H9 (cell line): ENCODE results near the gene CREG1. TPM values are rescaled to one million over a fixed set of nuclear protein-coding genes. Genes with fewer than 3 reads are reported as not detected.

Experiments used
- DNase-seq: peaks from one replicate; pipeline ENCODE4 v3.0.0-alpha.2; 2017
- H2AFZ ChIP-seq: one replicate; pipeline ENCODE4 v1.6.1; 2013; ENCODE audit warnings: mild to moderate bottlenecking, low read length, control low read depth, moderate library complexity
- H2AK5ac ChIP-seq: 2 replicates; pipeline ENCODE4 v1.6.1; 2013; ENCODE audit warnings: low read length, control low read depth, mixed read lengths; ENCODE audit not compliant: insufficient read length
- H2BK120ac ChIP-seq: one replicate; pipeline ENCODE4 v1.6.1; 2013; ENCODE audit warnings: low read depth, mild to moderate bottlenecking, low read length, control low read depth, inconsistent platforms; ENCODE audit not compliant: poor library complexity, severe bottlenecking
- H2BK12ac ChIP-seq: 2 replicates; pipeline ENCODE4 v1.6.1; 2013; ENCODE audit warnings: low read length, control low read depth, mixed read lengths, low read depth; ENCODE audit not compliant: insufficient read length
- H2BK15ac ChIP-seq: 2 replicates; pipeline ENCODE4 v1.6.1; 2013; ENCODE audit warnings: low read depth, low read length, control low read depth
- H2BK20ac ChIP-seq: one replicate; pipeline ENCODE4 v1.6.1; 2013; ENCODE audit warnings: low read depth, mild to moderate bottlenecking, low read length, control low read depth, inconsistent platforms; ENCODE audit not compliant: poor library complexity, severe bottlenecking
- H2BK5ac ChIP-seq: 2 replicates; pipeline ENCODE4 v1.6.1; 2013; ENCODE audit warnings: low read length, control low read depth, mixed read lengths; ENCODE audit not compliant: insufficient read length
- H3K14ac ChIP-seq: 2 replicates; pipeline ENCODE4 v1.6.1; 2013; ENCODE audit warnings: low read length, control low read depth; ENCODE audit not compliant: insufficient read depth
- H3K18ac ChIP-seq: 2 replicates; pipeline ENCODE4 v1.6.1; 2013; ENCODE audit warnings: low read depth, mild to moderate bottlenecking, mixed read lengths, low read length, control low read depth; ENCODE audit not compliant: insufficient read length
- H3K23ac ChIP-seq: 2 replicates; pipeline ENCODE4 v1.6.1; 2013; ENCODE audit warnings: low read length, control low read depth, mixed read lengths, low read depth; ENCODE audit not compliant: insufficient read length
- H3K23me2 ChIP-seq: 2 replicates; pipeline ENCODE4 v1.6.1; 2013; ENCODE audit warnings: low read depth, mild to moderate bottlenecking, mixed read lengths, low read length, control low read depth; ENCODE audit not compliant: insufficient read length, poor library complexity, severe bottlenecking
- H3K27ac ChIP-seq: 2 replicates; pipeline ENCODE4 v1.5.1; 2013; ENCODE audit warnings: low read length, control low read depth, mixed read lengths, low read depth; ENCODE audit not compliant: insufficient read length
- H3K27me3 ChIP-seq: 2 replicates; pipeline ENCODE4 v1.6.1; 2013; ENCODE audit warnings: low read length, control low read depth, inconsistent platforms; ENCODE audit not compliant: insufficient read depth
- H3K4ac ChIP-seq: 2 replicates; pipeline ENCODE4 v1.6.1; 2013; ENCODE audit warnings: low read depth, mild to moderate bottlenecking, control low read depth, inconsistent platforms, low read length, moderate library complexity
- H3K4me1 ChIP-seq: 2 replicates; pipeline ENCODE4 v1.6.1; 2013; ENCODE audit warnings: low read length, control low read depth, inconsistent platforms; ENCODE audit not compliant: insufficient read depth
- H3K4me2 ChIP-seq: 2 replicates; pipeline ENCODE4 v1.6.1; 2013; ENCODE audit warnings: low read length, control low read depth, mixed read lengths; ENCODE audit not compliant: insufficient read length, insufficient read depth
- H3K56ac ChIP-seq: 2 replicates; pipeline ENCODE4 v1.6.1; 2013; ENCODE audit warnings: low read depth, mild to moderate bottlenecking, mixed read lengths, low read length, control low read depth; ENCODE audit not compliant: insufficient read length
- H3K79me1 ChIP-seq: 2 replicates; pipeline ENCODE4 v1.6.1; 2013; ENCODE audit warnings: low read depth, mild to moderate bottlenecking, moderate library complexity, low read length, control low read depth, inconsistent platforms; ENCODE audit not compliant: insufficient read depth, poor library complexity, severe bottlenecking
- H3K79me2 ChIP-seq: 2 replicates; pipeline ENCODE4 v1.6.1; 2013; ENCODE audit warnings: low read length, control low read depth, inconsistent platforms; ENCODE audit not compliant: insufficient read depth
- H3K9ac ChIP-seq: 2 replicates; pipeline ENCODE4 v1.6.1; 2013; ENCODE audit warnings: low read length, control low read depth, mixed read lengths; ENCODE audit not compliant: insufficient read length; ENCODE audit errors: extremely low read depth
- H3K9me3 ChIP-seq: one replicate; pipeline ENCODE4 v1.6.1; 2013; ENCODE audit warnings: low read depth, low read length, inconsistent platforms; ENCODE audit not compliant: control insufficient read depth
- H3T11ph ChIP-seq: one replicate; pipeline ENCODE4 v1.6.1; 2013; ENCODE audit warnings: mild to moderate bottlenecking, low read length, control low read depth, inconsistent platforms
- H4K20me1 ChIP-seq: one replicate; pipeline ENCODE4 v1.6.1; 2013; ENCODE audit not compliant: control insufficient read depth, insufficient read length, insufficient read depth
- H4K5ac ChIP-seq: 2 replicates; pipeline ENCODE4 v1.6.1; 2013; ENCODE audit warnings: low read depth, mild to moderate bottlenecking, mixed read lengths, low read length, control low read depth; ENCODE audit not compliant: insufficient read length
- H4K8ac ChIP-seq: replicated peaks from 2 replicates; pipeline ENCODE4 v1.6.1; 2013; ENCODE audit warnings: low read length, control low read depth, mixed read lengths, low read depth; ENCODE audit not compliant: insufficient read length
- H4K91ac ChIP-seq: 2 replicates; pipeline ENCODE4 v1.6.1; 2013; ENCODE audit warnings: low read depth, mild to moderate bottlenecking, moderate library complexity, mixed read lengths, low read length, control low read depth; ENCODE audit not compliant: insufficient read length
- H3K27ac Mint-ChIP-seq, 3 experiments: 2 replicates in 2 of 3; 3 replicates in 1 of 3; pipeline ENCODE4 v1.8.0; 2020 to 2021; ENCODE audit warnings: mixed read lengths in 3 of 3, mild to moderate bottlenecking in 1 of 3, moderate library complexity in 1 of 3
- H3K27me3 Mint-ChIP-seq: 2 replicates; pipeline ENCODE4 v1.8.0; 2021; ENCODE audit warnings: low read depth, mild to moderate bottlenecking, moderate library complexity, mixed read lengths
- H3K36me3 Mint-ChIP-seq, 3 experiments: 2 replicates in 2 of 3; 3 replicates in 1 of 3; pipeline ENCODE4 v1.8.0; 2020 to 2021; ENCODE audit warnings: low read depth in 3 of 3, mixed read lengths in 3 of 3; ENCODE audit not compliant: insufficient read depth in 1 of 3
- H3K4me1 Mint-ChIP-seq, 2 experiments: 2 replicates each; pipeline ENCODE4 v1.8.0; 2020; ENCODE audit warnings: mixed read lengths in 2 of 2
- H3K4me3 Mint-ChIP-seq, 2 experiments: 2 replicates in 1 of 2; 3 replicates in 1 of 2; pipeline ENCODE4 v1.8.0; 2020 to 2021; ENCODE audit warnings: mild to moderate bottlenecking in 2 of 2, mixed read lengths in 2 of 2, moderate library complexity in 1 of 2
- H3K9me3 Mint-ChIP-seq, 2 experiments: 2 replicates in 1 of 2; 3 replicates in 1 of 2; pipeline ENCODE4 v1.8.0; 2020; ENCODE audit warnings: mild to moderate bottlenecking in 2 of 2, mixed read lengths in 2 of 2, moderate library complexity in 1 of 2
- CTCF ChIP-seq: fragments of 200-600 bp; sonication (generic); conservative IDR thresholded peaks from 3 replicates; pipeline ENCODE4 v1.8.0; 2021; ENCODE audit warnings: antibody characterized with exemption, mild to moderate bottlenecking
- WGBS: extraction: QIAGEN DNeasy Blood & Tissue Kit; methylation state at CpG from one replicate; pipeline ENCODE4 v1.1.7; 2013; ENCODE audit warnings: missing lambda C conversion rate, low lambda C conversion rate, mixed read lengths; ENCODE audit not compliant: insufficient read length; ENCODE audit errors: extremely low coverage; 5-methylcytosine and 5-hydroxymethylcytosine counted together
- total RNA-seq: library from RNA; stranded (reverse); gene quantifications from 2 replicates; pipeline ENCODE4 v1.2.1, GENCODE V29; 2021

Gene CREG1
- total RNA-seq, 1 experiment from 2014 or later, result 19.8 TPM

GRCh38 chr1:167575649-167576048 is 22.1 kb upstream of the CREG1 start:
- H3K9ac ChIP-seq, result no peak overlapping the region
- H4K20me1 ChIP-seq, result no peaks in the 10 kb centered on the region
- no peak overlapping the region for H2AFZ ChIP-seq
- H3K23ac ChIP-seq, result no peak overlapping the region
- H3K4ac ChIP-seq, result no peak overlapping the region
- no peak overlapping the region for H4K91ac ChIP-seq
- DNase-seq, result no peak
- Mint-ChIP-seq H3K9me3 (peaks cover 3 to 12% of the 10 kb centered on the region in 2 experiments; a peak in 2 of 5 replicates), H3K27ac (no peak overlapping the region), H3K4me3 (no peak overlapping the region), H3K27me3 (peaks cover 8% of the 10 kb centered on the region), H3K36me3 (peaks cover 0 to 4% (median 4%) of the 10 kb centered on the region in 3 experiments; a peak in 4 of 7 replicates), H3K4me1 (no peaks in the 10 kb centered on the region)
- H3K9me3 ChIP-seq, result no peaks in the 10 kb centered on the region
- no peak overlapping the region for H3K18ac ChIP-seq
- no peaks in the 10 kb centered on the region for H3K27me3 ChIP-seq
- no peak overlapping the region for H2BK5ac ChIP-seq
- no peaks in the 10 kb centered on the region for H3K79me2 ChIP-seq
- no peak overlapping the region for H2BK15ac ChIP-seq
- no peak for TF ChIP-seq CTCF
- H3K4me2 ChIP-seq, result no peak overlapping the region
- H2AK5ac ChIP-seq, result no peak overlapping the region
- no peaks in the 10 kb centered on the region for H3K79me1 ChIP-seq
- no peak overlapping the region for H3K56ac ChIP-seq
- WGBS, result no CpG with 5 or more reads among the region's 13 CpGs
- no peak overlapping the region for H2BK12ac ChIP-seq
- H3T11ph ChIP-seq, result no peak overlapping the region
- H2BK120ac ChIP-seq, result no peak overlapping the region
- H3K4me1 ChIP-seq, result no peaks in the 10 kb centered on the region
- H4K5ac ChIP-seq, result no peak overlapping the region
- H3K14ac ChIP-seq, result no peak overlapping the region
- H3K23me2 ChIP-seq, result no peaks in the 10 kb centered on the region
- no peak overlapping the region for H3K27ac ChIP-seq
- H4K8ac ChIP-seq, result no peak overlapping the region
- no peak overlapping the region for H2BK20ac ChIP-seq
